Suppressor macrophage (primary cell): Measurements from ENCODE around the gene STPG2.

Source experiments
- DNase-seq, 4 experiments: peaks; one replicate each; pipeline ENCODE4 v3.0.0-alpha.2; 2020 to 2022
- total RNA-seq, 17 experiments: gene quantifications; one replicate each; lab custom pipeline; 2026; ENCODE audit warnings: mixed read lengths in 6 of 17, inconsistent platforms in 3 of 17; lab: John Stamatoyannopoulos, UW

Gene STPG2
- total RNA-seq, result 0 to 3.2 (median 0.26) reads per million in 17 experiments

DNA sequence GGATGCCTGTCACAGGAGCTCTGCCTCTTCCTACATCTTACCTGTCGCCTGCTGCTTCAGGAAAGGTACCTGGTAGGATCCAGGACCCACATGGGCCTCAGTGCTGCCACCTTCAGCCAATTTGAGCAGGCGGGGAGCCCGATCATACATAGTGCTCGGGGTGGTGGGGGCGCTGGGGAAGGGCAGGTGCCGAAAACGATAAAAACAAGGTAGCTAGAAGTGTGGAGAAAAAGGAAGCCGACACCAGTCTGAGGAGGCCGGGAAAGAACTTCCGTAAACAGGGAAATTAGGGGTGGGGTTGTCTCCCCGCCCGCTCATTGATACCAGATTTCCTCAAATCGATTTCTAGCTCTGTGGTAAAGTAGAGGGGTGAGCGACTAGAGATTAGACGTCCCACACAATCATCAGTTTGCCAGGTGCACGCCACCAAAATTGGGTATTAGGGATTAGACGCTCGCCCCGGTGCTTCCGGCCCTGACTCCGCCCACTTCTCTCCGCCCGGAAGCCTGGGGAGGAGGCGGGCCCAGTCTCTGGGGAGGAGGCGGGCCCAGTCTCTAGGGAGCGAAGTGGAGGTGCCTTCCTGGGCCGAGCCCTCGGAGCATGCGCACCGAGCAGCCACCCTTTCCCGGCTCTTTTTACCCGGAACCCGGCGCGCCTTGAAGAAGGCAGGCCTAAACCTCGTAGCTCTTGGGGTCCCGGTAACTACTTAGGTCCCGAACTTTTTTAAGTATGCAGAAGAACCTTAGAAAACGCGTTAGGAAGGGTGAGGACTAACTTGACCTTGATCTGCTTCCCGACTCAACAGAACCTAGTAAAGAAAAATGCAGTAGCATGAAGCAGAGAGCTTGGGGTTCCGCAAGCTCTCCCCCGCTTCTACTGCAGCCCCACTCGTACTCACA, at the start of gene STPG2:
Gene STPG2 (minus strand): TSS at position 476 of the 899 bp plus-strand sequence.
- DNase-seq, result peak; percentile 95 to 99 (median 98)

DNA sequence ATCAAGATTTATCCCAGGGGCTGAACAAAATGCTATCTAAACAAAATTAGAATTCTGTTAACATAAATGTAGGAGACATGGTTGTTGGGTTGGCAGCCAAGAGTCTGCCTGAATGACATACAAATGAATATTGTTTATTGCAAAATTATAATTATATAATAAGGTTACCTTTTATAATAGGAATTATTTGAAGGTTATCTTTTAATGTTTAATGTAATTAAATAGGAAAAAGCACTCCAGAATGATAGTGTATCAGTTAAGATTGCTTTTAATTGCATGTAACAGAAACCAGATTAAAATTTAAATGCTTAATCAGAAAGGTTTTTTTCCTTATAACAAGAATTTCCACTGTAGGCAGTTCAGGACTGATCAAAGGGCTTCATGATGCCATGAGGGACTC, 42.0 kb upstream of the STPG2 start:
- no peak for DNase-seq

DNA sequence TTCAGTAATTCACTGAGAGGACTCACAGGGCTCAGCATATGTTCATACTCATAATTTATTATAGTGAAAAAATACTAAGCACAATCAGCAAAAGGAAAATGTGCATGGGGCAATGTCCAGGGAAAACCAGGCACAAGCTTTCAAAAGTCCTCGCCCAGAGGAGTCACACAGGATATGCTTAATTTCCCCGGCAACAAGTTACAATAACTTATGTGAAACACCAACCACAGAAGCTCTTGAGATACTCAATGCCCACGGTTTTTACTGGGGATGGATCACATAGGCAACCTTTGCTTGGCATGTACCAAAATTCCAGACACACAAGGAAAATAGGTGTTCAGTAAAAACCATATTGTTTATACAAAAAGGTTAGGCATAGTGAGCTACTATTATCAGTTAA, 38.5 kb upstream of the STPG2 start:
- DNase-seq, result no peak

DNA sequence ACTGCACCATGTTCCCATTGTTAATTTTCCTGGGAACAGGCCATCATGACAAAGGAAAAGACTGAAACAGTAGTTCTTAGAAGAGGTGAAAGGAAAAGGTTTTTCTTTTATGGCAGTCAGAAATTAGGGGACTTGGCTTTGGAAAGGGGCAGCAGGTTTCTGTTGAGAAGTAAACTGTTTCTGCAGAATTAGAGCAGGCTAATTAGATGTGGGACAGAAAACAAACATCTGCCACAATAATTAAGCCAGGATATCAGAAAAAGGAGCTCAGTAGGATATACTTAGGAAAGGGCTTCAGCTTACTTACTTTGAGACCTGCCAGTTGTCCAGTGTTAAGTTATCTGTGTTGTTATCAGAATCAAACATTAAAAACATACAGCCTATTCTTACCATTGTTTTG, 36.7 kb upstream of the STPG2 start:
- DNase-seq, result no peak

DNA sequence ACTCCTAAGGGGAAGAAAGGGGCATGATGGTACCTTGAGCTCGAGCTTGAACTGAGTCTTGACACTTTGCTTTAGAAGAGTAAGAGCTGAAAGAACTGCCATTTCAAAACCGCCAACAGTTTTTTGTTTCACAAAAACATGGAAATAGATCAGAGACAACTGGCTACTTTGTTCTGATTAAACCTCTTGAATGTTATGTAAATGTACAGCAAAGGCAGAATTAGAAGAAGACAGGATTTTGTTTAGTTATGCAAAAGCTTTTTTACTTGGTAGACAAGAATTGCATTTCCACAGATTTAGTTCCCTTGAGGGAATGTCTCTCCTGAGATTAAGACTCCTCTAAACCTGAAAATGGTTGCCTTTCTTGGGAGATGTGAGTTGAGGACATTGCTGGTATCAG, 33.3 kb upstream of the STPG2 start:
- DNase-seq, result no peak

DNA sequence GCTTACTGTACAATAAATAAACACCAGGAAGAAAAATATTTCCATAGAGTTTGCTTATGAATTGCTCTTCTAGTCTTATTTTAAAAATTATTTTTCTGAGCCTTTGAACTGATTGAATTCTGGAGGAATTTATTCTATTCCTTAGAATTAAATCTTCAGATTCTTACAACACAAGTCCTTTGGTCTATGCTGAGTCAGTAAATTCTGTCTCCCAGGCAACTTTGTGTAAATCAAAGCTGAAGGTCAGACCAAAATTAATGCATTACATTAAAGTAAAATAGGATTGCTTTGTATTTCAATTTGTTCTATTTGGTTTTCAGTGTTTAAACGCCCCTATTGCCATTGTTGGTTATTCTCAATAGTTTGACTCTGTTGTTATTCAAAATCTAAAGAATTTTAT, 26.8 kb upstream of the STPG2 start:
- DNase-seq, result no peak

DNA sequence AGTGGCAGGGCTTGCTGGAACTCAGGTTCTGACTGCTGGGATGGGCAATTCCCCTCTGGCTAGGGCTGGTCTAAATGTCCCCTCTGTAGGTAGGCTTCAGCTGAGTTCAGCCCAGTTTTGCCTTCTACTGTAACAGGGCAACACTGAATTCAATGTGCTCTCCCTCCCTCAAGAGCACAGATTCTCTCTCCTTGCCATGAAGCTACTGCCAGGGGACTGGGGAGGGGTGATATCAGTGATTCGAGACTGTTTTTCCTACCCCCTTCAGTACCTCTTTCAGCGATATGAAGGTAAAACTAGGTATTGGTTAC, 23.4 kb upstream of the STPG2 start:
- DNase-seq, result no peak

DNA sequence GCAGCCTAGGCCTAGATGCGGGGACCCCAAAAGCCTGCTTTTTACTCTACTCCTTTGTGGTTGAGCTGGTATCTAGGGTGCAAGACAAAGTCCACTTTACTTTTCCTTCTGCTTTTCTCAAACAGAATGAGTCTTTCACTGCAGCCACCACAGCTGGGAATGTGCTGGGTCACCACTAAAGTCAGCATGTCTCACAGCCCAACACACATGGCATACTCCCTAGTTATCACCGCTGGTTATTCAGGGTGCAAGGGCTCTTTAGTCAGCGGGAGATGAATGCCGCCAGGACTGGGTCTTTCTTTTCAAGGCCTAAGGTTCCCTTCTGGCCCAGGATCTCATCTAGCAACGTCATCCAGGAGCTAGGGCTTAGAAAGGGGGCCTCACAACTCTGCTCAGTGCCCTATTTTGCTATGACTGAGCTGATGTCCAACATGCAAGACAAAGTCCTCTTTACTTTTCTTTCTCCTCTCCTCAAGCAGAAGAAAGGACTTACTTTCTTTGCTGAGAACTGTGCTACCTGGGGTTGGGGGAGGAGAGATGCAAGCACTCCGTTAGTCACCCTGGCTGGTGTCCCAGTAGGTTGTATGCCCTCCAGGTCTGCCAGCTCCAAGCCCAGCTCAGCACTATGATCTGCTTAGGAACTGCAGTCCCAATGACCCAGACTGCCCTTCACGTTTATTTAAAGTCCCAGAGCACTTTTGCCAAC, 22.9 kb upstream of the STPG2 start:
- DNase-seq, result no peak

DNA sequence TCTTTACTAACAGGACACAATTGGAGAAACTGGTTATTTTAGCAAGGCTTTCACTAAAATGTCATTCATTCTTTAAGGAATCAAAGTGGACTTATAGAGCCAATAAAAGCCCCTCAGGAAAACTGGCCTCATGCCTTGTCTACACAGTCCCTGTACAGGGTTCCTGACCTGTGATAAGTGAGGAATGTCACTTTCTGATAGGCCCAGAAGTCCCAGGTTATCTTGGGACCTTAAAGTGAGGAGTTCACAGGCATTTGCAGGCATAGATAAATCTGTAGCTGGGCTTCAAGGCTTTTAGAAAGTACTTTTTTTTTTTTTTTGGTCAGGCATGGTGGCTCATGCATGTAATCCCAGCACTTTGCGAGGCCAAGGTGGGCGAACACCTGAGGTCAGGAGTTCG, 19.4 kb upstream of the STPG2 start:
- DNase-seq, result no peak

DNA sequence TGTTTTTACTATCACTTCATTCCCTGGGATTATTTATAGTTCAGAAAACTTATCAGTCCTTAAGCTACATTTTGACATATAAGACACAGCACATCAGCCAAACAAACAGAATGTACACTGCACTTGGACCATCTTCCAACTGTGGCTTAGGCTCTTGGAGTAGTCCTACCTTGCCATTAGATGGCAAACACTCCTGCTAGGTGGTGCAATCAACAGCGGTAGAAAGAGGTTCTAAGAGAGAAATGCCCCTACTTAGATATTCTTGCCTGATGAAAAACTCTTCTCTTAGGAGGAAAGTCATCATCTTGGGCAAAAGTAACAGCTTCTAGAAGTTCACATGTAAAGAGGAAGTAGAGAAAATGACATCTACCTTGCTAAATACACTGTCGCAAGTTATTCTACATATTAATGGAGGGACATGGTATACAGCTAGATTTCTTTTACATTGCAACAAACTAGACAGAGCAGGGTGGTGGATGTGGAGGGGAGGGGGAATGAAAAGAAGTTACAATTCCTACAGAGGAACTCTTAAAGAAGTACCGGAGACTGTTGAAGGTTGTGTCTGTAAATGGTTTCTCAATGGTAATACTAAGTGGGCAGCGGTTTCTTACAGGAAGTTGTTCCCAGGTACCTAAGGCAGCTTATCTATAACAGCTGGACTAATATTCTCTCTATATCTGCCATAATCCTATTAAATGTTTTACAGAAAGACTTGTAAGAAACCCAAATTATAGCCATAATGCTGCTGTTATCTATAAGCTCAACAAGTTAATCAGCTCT, 8.1 kb upstream of the STPG2 start:
- peak in 2 of 4 experiments; percentile 27 to 32 for DNase-seq

DNA sequence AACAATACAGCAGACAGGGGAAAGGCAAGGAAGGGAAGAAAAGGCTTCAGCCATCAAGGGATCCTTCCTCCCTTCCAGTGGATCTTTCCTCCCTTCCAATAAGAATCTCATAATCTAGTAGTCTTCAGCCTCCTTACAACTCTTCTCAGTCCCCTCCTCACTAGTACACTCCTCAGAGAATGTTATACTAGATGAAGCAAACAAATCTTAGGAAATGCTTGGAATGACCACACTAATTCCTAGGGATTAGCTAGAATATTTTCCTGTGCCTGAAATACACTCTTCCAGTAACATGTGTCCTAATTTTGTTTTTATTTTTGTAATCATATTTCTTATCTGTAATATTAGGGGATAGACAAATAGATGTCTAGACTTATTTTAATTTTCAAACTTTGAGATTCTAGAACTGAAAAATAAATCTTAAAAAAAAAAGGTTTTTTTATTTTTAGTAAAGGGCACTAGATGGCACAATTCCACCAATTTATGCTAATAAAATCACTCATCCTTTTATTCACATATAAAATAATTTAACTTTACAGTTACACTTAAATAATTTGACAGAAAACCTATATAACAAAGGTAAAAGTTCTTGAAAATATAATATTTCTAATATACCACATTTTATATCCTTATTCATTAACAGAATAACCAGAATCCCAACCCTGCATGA, 7.0 kb upstream of the STPG2 start:
- DNase-seq, result peak in 2 of 4 experiments; percentile 13 to 49

DNA sequence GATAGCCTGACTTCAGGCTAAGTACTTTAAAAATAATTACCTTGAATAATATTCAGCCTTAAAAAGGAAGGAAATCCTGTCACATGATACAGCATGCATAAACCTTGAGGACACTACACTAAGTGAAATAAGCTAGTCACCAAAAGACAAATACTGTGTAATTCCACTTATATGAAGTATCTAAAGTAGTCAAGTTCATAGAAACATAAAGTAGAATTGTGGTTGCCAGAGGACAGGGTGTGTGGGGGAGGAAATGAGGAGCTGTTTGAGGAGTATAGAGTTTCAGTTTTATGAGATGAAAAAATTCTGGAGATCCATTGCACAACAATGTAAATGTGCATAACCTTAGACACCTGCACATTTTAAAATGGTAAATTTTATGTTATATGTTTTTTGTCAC, 5.6 kb upstream of the STPG2 start:
- peak in 2 of 4 experiments; percentile 3 to 24 for DNase-seq

DNA sequence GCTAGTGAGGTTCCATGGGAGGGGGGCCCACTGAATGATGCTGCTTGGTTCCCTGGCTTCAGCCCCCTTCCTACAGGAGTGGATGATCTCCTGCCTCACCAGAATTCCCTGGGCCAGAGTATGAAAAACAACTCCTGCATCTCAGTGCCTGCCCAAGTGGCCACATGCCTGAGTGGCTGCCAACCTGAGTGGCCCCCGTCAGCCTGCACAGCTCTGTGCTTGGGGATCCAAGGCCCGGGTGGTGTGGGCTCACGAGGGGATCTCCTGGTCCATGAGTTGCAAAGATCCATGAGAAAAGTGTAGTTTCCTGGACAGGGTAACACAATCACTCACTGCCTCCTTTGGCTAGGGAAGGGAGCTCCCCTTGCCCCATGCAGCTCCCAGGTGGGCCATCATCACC, 17.1 kb downstream of the STPG2 start:
- DNase-seq, result no peak

DNA sequence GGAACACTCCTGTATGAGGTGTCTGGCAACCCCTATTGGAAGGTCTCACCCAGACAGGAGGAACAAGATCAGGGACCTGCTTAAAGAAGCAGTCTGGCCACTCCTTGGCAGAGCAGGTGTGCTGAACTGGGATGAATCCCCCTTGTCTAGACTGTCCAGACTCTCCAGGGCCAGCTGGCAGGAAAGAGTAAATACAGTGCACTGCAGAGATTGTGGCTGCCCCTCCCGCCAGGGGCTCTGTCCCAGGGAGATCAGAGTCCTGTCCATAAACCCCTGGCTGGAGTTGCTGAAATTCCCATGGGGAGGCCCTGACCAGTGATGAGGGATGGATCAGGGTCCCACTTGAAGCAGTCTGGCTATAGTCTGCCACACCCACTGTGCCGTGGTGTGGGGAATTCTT, 17.7 kb downstream of the STPG2 start:
- no peak for DNase-seq

DNA sequence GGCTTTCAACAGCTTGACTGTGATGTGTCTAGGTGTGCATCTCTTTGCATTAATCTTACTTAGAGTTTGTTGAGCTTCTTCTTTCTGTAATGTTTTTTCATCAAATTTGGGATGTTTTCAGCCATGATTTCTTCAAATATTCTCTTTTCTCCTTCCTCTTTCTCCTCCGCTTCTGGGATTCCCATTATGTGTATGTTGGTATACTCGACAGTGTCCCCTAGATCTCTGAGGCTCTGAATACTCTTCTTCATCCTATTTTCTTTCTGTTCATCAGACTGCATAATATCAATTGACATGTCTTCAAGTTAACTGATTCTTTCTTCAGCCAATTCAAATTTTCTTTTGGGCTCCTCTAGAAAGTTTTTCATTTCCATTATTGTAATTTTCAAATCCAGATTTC, 25.9 kb downstream of the STPG2 start:
- no peak for DNase-seq

DNA sequence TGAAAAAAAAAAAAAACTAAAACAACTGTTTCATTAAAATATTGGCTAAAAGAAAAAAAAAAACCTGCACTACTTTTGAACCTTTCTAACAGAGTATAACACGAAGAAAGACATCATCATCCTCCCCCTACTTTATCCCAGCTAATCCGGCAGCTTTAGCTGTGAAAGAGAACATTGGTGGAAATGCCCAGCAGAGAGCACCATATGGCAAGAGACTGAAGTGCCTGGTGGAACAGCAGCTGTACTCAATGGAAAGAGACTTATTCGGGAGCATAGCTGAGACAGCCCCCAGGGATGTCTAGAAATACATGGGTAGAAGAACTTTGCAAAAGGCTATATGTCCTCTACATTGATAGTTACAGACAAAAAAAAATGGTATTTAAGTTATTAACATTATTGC, 30.3 kb downstream of the STPG2 start:
- DNase-seq, result peak in 1 of 4 experiments; percentile 1

DNA sequence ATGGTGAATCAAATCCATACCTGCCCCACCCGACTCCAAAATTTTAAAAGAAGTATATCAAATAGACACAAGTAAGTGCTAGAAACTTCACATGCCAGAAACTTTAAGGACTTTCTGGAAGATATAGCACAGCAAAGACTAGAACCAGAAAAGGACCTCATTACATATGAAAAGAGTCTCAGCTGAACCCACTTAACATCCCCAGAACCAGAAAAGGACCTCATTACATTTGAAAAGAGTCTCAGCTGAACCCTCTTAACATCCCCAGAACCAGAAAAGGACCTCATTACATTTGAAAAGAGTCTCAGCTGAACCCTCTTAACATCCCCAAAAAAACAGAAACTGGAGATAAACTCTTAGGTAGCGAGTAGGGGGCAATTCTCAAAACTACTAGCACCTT, 32.3 kb downstream of the STPG2 start:
- no peak for DNase-seq

DNA sequence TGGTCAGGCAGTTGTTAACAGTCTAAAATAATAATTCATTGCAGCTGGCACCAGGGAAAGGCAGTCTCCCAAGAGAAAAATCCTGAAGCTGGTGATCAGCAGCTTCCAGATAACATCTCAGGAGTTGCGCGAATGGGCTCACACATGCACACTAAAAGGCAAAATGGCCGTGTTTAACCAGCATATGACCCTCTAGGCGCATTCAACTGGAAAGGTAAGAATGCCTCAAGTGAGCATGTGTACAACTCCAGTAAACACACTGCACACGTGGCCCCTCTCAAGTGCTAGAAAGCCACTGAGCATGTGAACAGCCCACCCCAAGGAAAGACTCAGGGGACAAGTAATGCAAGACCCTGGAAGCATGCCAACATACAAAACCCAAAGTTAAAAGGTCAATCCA, 33.1 kb downstream of the STPG2 start:
- no peak for DNase-seq

DNA sequence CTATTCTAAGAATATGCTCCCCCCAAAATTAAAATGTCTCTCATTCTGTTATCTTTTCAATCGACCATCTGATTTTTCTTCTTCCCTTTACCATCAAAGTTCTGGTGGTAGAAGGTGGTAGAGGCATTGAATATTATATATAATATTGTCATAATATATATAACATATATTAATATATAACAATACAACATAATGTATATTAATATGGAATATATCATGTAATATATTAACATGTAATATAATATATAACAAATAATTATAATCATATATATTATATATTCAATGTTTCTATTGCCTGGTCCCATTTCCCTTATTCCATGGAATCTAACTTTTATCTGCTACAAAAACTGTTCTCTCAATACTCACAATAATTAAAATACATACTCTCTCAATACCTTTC, 40.6 kb downstream of the STPG2 start:
- no peak for DNase-seq

DNA sequence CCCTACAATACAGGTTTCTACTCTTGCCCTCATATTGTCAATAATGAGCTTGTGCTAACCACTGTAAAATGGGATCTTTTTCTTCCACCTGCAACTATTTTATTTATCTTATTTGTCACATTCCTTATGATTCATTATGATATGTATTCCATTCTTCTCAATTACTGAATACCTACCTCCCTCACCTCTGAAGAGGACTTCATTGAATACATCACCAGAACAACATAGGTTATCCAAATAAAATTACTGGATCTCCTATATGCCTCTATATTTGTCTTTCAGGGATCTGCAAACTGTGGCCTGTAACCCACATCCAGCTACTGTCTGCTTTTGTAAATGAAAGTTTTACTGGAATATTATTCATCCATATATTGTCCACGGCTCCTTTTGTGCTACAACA, 41.3 kb downstream of the STPG2 start:
- DNase-seq, result no peak

DNA sequence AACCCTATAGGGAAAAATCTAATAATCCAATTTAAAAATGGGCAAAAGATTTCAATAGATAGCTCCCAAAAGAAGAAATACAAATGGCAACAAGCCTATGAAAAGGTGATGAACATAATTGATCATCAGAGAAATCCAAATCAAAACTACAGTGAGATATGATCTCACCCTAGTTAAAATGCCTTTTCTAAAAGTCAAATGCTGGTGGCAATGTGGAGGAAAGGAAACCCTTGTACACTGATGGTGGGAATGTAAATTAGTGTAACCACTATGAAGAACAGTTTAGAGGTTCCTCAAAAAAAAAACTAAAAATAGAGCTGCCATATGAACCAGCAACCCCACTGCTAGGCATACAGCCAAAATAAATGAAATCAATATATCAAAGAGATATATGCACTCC, 44.5 kb downstream of the STPG2 start:
- no peak for DNase-seq

DNA sequence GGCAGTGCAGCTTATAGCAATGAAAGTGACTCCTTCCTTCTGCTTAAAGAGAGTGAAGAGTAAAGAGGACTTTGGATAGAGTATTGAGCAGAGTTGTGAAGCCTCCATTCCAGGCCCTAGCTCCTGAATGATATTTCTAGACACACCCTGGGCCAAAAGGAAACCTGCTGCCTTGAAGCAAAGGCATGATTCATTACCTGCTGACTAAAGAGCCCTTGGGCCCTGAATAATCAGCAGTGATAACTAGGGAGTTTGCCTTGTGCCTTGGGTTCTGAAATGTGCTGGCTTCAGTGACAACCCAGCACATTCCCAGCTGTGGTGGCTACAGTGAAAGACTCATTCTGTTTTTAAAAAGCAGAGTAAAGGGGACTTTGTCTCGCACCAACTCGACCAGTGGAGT, 49.2 kb downstream of the STPG2 start:
- no peak for DNase-seq

DNA sequence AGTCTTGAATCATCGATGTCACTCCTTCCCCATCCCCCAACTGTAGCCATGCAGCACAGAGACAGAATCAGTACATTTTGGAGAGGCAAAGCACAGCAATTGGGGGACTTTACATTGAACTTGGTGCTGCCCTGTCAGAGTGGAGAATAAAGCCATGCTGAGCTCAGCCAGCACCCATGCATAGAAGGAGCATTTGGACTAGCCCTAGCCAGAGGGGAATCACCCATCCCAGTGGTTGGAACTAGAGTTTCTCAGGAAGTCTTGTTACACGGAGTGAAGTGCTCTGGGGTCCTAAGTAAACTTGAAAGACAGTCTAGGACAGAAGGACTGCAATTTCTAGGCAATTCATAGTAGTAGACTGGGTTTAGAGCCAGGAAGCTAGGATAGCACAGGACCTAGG, 49.6 kb downstream of the STPG2 start:
- DNase-seq, result no peak
